ENCODE measurements around the gene UBN1.

- TF ChIP-seq CTCF (IDR thresholded peaks at IDR 0.05; ENCODE audit: borderline replicate concordance, extremely low read depth, low read length, poor library complexity, severe bottlenecking) (no peak), EZH2 (IDR thresholded peaks at IDR 0.05; ENCODE audit: borderline replicate concordance, low read depth, low read length, severe bottlenecking) (no peak)
Observed at GRCh38 chr16:4803401-4803844, 43.9 kb upstream of the UBN1 start.

Measured in DND-41 (cell line).